B cell (primary cell): ENCODE results near the gene CFLAR. TPM values are rescaled to one million over a fixed set of nuclear protein-coding genes. Genes with fewer than 3 reads are reported as not detected.

Source experiments
- ATAC-seq: fragments of 200-7000 bp; cut with Tn5 transposase; one replicate; pipeline ENCODE4 v1.10.0; 2021; ENCODE audit warnings: low read depth, mild to moderate bottlenecking, moderate number of reproducible peaks, moderate library complexity
- CTCF ChIA-PET: fragments of 350-600 bp; sonication (Branson Sonifier 250); formaldehyde crosslinking; loops from one replicate; lab custom pipeline; 2021; ENCODE audit warnings: antibody characterized with exemption, inconsistent platforms; lab: Charles Lee
- POLR2A ChIA-PET: fragments of 350-600 bp; sonication (Branson Sonifier 250); formaldehyde crosslinking; loops from one replicate; lab custom pipeline; 2021; ENCODE audit warnings: antibody characterized with exemption; lab: Charles Lee
- DNase-seq: peaks from one replicate; pipeline ENCODE4 v3.0.0; 2013
- H2AFZ ChIP-seq: 2 replicates; pipeline ENCODE4 v1.6.1; 2012; ENCODE audit warnings: mild to moderate bottlenecking, low read depth, low read length; ENCODE audit not compliant: insufficient read depth, poor library complexity, severe bottlenecking
- H3K27ac ChIP-seq, 2 donors: 1 replicate in 1 of 2; 2 replicates in 1 of 2; pipeline ENCODE4 v1.5.1; 2012 to 2013; ENCODE audit warnings: low read length in 2 of 2, mild to moderate bottlenecking in 2 of 2, moderate library complexity in 1 of 2
- H3K27me3 ChIP-seq, 4 experiments: fragments of 200-600 bp in 1 of 4; sonication (generic) in 1 of 4; replicated peaks in 1 of 4; 1 replicate in 2 of 4; 2 replicates in 2 of 4; pipeline versions ENCODE4 v1.6.1 to v1.7.0; 2013 to 2016; ENCODE audit warnings: low read length in 3 of 4, mild to moderate bottlenecking in 2 of 4, mixed read lengths in 1 of 4, moderate library complexity in 1 of 4; ENCODE audit not compliant: insufficient read depth in 4 of 4, control insufficient read depth in 3 of 4; ENCODE audit errors: control extremely low read depth in 1 of 4
- H3K36me3 ChIP-seq, 2 experiments: replicated peaks in 1 of 2; 1 replicate in 1 of 2; 2 replicates in 1 of 2; pipeline versions ENCODE4 v1.6.1 to v1.7.1; 2013; ENCODE audit warnings: low read length in 1 of 2; ENCODE audit not compliant: insufficient read depth in 2 of 2, control insufficient read depth in 1 of 2; ENCODE audit errors: control extremely low read depth in 1 of 2, extremely low read depth in 1 of 2
- H3K4me1 ChIP-seq, 2 donors: fragments of 200-600 bp in 1 of 2; sonication (generic) in 1 of 2; 1 replicate in 1 of 2; 2 replicates in 1 of 2; pipeline versions ENCODE4 v1.5.1 to v1.6.1; 2013 to 2017; ENCODE audit warnings: low read length in 2 of 2; ENCODE audit not compliant: control insufficient read depth in 2 of 2, insufficient read depth in 2 of 2
- H3K4me2 ChIP-seq: replicated peaks from 2 replicates; pipeline ENCODE3; 2012; ENCODE audit warnings: mild to moderate bottlenecking, low read depth, low read length; ENCODE audit not compliant: poor library complexity, severe bottlenecking
- H3K4me3 ChIP-seq, 5 experiments: fragments of 200-600 bp in 1 of 5; sonication (generic) in 1 of 5; 1 replicate in 3 of 5; 2 replicates in 2 of 5; pipeline versions ENCODE4 v1.5.1 to v1.7.0; 2011 to 2016; ENCODE audit warnings: low read length in 4 of 5, mild to moderate bottlenecking in 4 of 5, low read depth in 2 of 5, control low read depth in 1 of 5, moderate library complexity in 1 of 5; ENCODE audit not compliant: insufficient read depth in 1 of 5; ENCODE audit errors: control extremely low read depth in 1 of 5, extremely low read depth in 1 of 5
- H3K79me2 ChIP-seq: fragments of 200-600 bp; sonication (generic); one replicate; pipeline ENCODE4 v1.6.0; 2016; ENCODE audit warnings: low read length; ENCODE audit not compliant: control insufficient read depth, insufficient read depth
- H3K9ac ChIP-seq: fragments of 200-600 bp; sonication (generic); 2 replicates; pipeline ENCODE4 v1.6.1; 2017; ENCODE audit warnings: mild to moderate bottlenecking, low read length, moderate library complexity
- H3K9me3 ChIP-seq, 3 donors: one replicate each; pipeline versions ENCODE4 v1.6.1 to v1.7.1; 2013; ENCODE audit warnings: low read length in 2 of 3; ENCODE audit not compliant: control insufficient read depth in 2 of 3, insufficient read depth in 1 of 3; ENCODE audit errors: control extremely low read depth in 1 of 3
- H4K20me1 ChIP-seq: 2 replicates; pipeline ENCODE4 v1.6.0; 2012; ENCODE audit warnings: mild to moderate bottlenecking, low read length; ENCODE audit not compliant: insufficient read depth, control insufficient read depth, poor library complexity, severe bottlenecking
- H3K27ac Mint-ChIP-seq: one replicate; pipeline ENCODE4 v1.8.0; 2021; ENCODE audit warnings: mixed read lengths
- H3K27me3 Mint-ChIP-seq: one replicate; pipeline ENCODE4 v1.8.0; 2021; ENCODE audit warnings: mixed read lengths
- H3K4me1 Mint-ChIP-seq: one replicate; pipeline ENCODE4 v1.8.0; 2021; ENCODE audit warnings: mixed read lengths
- H3K4me3 Mint-ChIP-seq: one replicate; pipeline ENCODE4 v1.8.0; 2021; ENCODE audit warnings: mixed read lengths
- H3K9me3 Mint-ChIP-seq: one replicate; pipeline ENCODE4 v1.8.0; 2022; ENCODE audit warnings: mixed read lengths; ENCODE audit not compliant: insufficient read depth
- EZH2 ChIP-seq: IDR thresholded peaks from 2 replicates; pipeline ENCODE4 v1.6.1; 2012; ENCODE audit warnings: borderline replicate concordance, low read depth, mild to moderate bottlenecking, moderate library complexity, low read length; ENCODE audit not compliant: insufficient read depth, poor library complexity, severe bottlenecking
- WGBS: methylation state at CpG from one replicate; pipeline ENCODE4 v1.1.5; 2013; ENCODE audit warnings: missing lambda C conversion rate; ENCODE audit not compliant: insufficient coverage; 5-methylcytosine and 5-hydroxymethylcytosine counted together
- intact Hi-C: fragments of 100-400 bp; cut with micrococcal nuclease; formaldehyde crosslinking; loops from one replicate; pipeline ENCODE4 v1.10.0; 2022
- polyA plus RNA-seq: library from polyadenylated mRNA; depleted of rRNA; stranded (reverse); fragments of >200 nt; gene quantifications from 2 replicates; pipeline ENCODE4 v1.2.3, GENCODE V29; 2012
- total RNA-seq, 2 donors: library from RNA; stranded (reverse); fragments of 120-200 nt in 1 of 2; gene quantifications; 1 replicate in 1 of 2; 2 replicates in 1 of 2; pipeline versions ENCODE4 v1.2.3 to v1.2.4, GENCODE V29; 2013 to 2022
- TF ChIP-seq, protein P1 (sequence below): fragments of 200-600 bp; IDR thresholded peaks from one replicate; pipeline ENCODE4 v1.8.0; 2022; ENCODE audit warnings: antibody characterized with exemption, mild to moderate bottlenecking

Gene CFLAR
- total and polyA plus RNA-seq, 2 donors (not counting 1 experiment from before 2014, with no cell fraction given), result 58.4 to 216 TPM

DNA sequence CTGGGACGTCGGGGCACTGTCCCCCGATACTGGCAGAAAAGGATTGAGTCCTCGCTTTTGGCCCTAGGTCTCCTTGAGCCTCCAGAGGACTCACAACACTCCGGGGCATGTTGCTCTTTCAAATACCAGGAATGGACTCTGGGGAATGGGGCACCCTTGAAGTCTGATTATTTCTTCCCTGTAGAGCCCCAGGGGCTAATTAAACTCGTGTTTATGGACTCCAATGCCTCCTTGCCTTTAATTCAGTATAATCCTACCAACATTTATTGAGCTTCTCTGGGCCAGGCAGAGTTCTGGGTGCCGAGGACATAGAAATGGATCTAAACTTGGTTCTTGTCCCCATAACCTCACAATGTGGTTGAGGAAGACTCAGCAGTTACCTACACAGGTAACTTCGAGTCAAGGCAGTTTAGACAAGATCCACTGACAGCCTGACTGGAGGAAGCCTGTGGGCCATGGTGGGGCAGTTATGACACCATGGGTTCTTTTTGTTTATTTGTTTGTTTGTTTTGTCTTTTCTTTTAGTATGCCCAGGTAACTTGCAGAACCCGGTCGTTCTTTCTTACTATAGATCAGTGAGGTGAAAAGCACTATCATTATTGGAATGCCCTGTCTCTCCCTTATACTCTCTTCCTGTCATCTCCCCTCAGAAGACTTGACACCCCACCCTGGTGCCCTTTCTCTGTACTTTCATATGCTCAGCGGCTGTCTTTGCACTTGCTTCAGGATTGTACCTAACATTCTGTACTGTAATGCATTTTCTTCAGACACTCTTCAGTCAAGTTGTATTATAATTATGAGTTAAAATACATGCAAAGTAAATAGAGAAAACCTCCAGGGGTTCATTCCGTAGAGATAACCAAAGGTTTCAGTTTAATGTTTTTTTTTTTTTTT, 3.2 kb downstream of the CFLAR start:
- Histone ChIP-seq H3K27me3 (no peaks in the 10 kb centered on the region), H3K36me3 (no peaks in the 10 kb centered on the region), H3K9me3 (peaks cover 0 to 5% (median 0%) of the 10 kb centered on the region in 3 donors), H3K27ac (peak overlapping the region; percentile 94 to 96), H2AFZ (peak overlapping the region; percentile 77), H3K4me2 (peak overlapping the region; percentile 87), H4K20me1 (no peaks in the 10 kb centered on the region), H3K4me1 (peaks cover 71 to 77% of the 10 kb centered on the region in 2 donors), H3K4me3 (peak overlapping the region; percentile 66 to 100 (median 97)), H3K9ac (peak overlapping the region; percentile 99), H3K79me2 (peaks cover 72% of the 10 kb centered on the region)
- 0% methylated on average over 5 of the region's 12 CpGs for WGBS
- intact Hi-C loops, result loop anchor here (1.0 to 5.0 kb wide), 9 partner anchors 10 to 407 kb away; partner anchors contain the start of genes BZW1, NIF3L1, ORC2 and PPIL3
- CTCF ChIA-PET, result interaction anchor here (0.9 to 5.4 kb wide), 14 partner anchors 12 to 255 kb away, joined by 3 to 100 read pairs (median 9); partner anchors contain the start of genes CASP10, CASP8, CLK1 and HYCC2
- TF ChIP-seq EZH2, result no peak
- TF ChIP-seq, protein P1, sequence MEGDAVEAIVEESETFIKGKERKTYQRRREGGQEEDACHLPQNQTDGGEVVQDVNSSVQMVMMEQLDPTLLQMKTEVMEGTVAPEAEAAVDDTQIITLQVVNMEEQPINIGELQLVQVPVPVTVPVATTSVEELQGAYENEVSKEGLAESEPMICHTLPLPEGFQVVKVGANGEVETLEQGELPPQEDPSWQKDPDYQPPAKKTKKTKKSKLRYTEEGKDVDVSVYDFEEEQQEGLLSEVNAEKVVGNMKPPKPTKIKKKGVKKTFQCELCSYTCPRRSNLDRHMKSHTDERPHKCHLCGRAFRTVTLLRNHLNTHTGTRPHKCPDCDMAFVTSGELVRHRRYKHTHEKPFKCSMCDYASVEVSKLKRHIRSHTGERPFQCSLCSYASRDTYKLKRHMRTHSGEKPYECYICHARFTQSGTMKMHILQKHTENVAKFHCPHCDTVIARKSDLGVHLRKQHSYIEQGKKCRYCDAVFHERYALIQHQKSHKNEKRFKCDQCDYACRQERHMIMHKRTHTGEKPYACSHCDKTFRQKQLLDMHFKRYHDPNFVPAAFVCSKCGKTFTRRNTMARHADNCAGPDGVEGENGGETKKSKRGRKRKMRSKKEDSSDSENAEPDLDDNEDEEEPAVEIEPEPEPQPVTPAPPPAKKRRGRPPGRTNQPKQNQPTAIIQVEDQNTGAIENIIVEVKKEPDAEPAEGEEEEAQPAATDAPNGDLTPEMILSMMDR, result no peak
- H3K4me3 Mint-ChIP-seq, result peak overlapping the region; percentile 98
- no peaks in the 10 kb centered on the region for H3K9me3 Mint-ChIP-seq
- no peaks in the 10 kb centered on the region for H3K27me3 Mint-ChIP-seq
- POLR2A ChIA-PET, result interaction anchor here (0.6 to 3.5 kb wide), 8 partner anchors 9 to 1730 kb away, joined by 3 to 55 read pairs (median 10); partner anchors contain the start of genes CASP10, CASP8 and CLK1
- ATAC-seq, result peak; percentile 2
- H3K27ac Mint-ChIP-seq, result peak overlapping the region; percentile 98
- peaks cover 76% of the 10 kb centered on the region for H3K4me1 Mint-ChIP-seq
- peak; percentile 51 for DNase-seq
